HG02840 (cell line): ENCODE results near the gene PLCL1.
"Not testable (repeated sequence)": the region's sequence is repeated elsewhere in the genome, so short reads cannot be mapped to it uniquely, and the experiment has no call there.

Experiments
- ATAC-seq: cut with Tn5 transposase; IDR thresholded peaks from one replicate; pipeline ENCODE4 v1.9.1; 2021; ENCODE audit warnings: mild to moderate bottlenecking, moderate library complexity, moderate number of reproducible peaks; ENCODE audit not compliant: unreplicated experiment, low FRiP score

Gene PLCL1

GRCh38 chr2:197805715-197806633 lies 1.6 kb downstream of the PLCL1 start:
- ATAC-seq: no peak

GRCh38 chr2:197809064-197809463 lies 4.7 kb downstream of the PLCL1 start:
- no peak for ATAC-seq

GRCh38 chr2:197810016-197810415 lies 5.6 kb downstream of the PLCL1 start:
- ATAC-seq: no peak

GRCh38 chr2:197810491-197810890 lies 6.1 kb downstream of the PLCL1 start:
- no peak for ATAC-seq

- ATAC-seq: no peak
Measured at GRCh38 chr2:197813093-197813787, 8.8 kb downstream of the PLCL1 start.

GRCh38 chr2:197814526-197814925 lies 10.1 kb downstream of the PLCL1 start:
- ATAC-seq: no peak

- no peak for ATAC-seq
Measured at GRCh38 chr2:197821550-197822289, 17.3 kb downstream of the PLCL1 start.

- ATAC-seq: no peak
Measured at GRCh38 chr2:197822333-197822732, 17.9 kb downstream of the PLCL1 start.

- no peak for ATAC-seq
Measured at GRCh38 chr2:197827618-197828017, 23.2 kb downstream of the PLCL1 start.

GRCh38 chr2:197828464-197829135 lies 24.2 kb downstream of the PLCL1 start:
- ATAC-seq: no peak

GRCh38 chr2:197834771-197835170 lies 30.4 kb downstream of the PLCL1 start:
- ATAC-seq: not testable (repeated sequence)

- no peak for ATAC-seq
Measured at GRCh38 chr2:197835293-197835692, 30.9 kb downstream of the PLCL1 start.

- ATAC-seq: peak; percentile 96
Measured at GRCh38 chr2:197838036-197838435, 33.6 kb downstream of the PLCL1 start.

- no peak for ATAC-seq
Measured at GRCh38 chr2:197838579-197838978, 34.2 kb downstream of the PLCL1 start.

GRCh38 chr2:197839327-197839726 lies 34.9 kb downstream of the PLCL1 start:
- no peak for ATAC-seq

GRCh38 chr2:197839856-197840255 lies 35.5 kb downstream of the PLCL1 start:
- no peak for ATAC-seq

GRCh38 chr2:197846128-197846527 lies 41.7 kb downstream of the PLCL1 start:
- ATAC-seq: no peak

- ATAC-seq: no peak
Measured at GRCh38 chr2:197846777-197847176, 42.4 kb downstream of the PLCL1 start.

- ATAC-seq: no peak
Measured at GRCh38 chr2:197847651-197848401, 43.4 kb downstream of the PLCL1 start.

- ATAC-seq: no peak
Measured at GRCh38 chr2:197848602-197849001, 44.2 kb downstream of the PLCL1 start.
